ENCODE data around the gene DHFR.
"Not testable (repeated sequence)": the region's sequence is repeated elsewhere in the genome, so short reads cannot be mapped to it uniquely, and the experiment has no call there.

The DHFR gene

DNA sequence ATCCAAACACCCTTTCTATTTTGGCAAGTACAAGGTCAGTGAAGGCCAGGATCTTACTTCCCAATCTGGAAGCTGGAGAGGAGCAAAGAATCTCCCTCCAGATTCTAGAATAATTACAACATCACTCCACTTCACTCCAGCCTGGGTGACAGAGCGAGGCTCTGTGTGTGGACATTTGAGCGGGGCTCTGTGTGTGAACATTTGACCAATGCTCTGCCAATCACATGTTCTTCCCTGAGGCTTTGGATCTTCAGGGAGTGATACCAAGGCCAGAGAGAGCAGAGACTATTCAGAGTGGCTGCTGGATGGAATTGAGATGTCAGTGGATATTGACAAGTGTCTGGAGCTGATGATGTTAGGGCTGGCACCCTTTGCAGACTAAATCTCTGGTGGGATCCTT is 60.0 kb downstream of the DHFR start:
- DNase-seq (ENCODE audit: low read depth in 2 of 2), result no peak

DNA sequence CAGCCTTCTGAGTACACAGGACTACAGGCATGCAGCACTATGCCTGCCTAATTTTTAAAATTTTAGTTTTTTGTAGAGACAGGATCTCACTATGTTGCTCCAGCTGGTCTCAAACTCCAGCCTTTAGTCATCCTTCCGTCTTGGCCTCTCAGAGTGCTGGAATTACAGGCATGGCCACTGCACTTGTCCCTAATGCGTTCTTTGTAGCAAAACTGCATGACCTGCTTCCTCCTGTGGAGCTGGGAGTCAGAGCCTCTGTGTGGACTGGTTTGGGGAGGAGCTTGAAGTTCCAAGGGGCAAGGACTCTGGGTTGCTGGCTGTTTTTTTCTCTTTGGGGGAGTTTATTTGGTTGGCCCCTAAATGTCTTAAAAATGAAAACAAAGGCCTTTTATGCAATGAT is 62.0 kb downstream of the DHFR start:
- DNase-seq (ENCODE audit: low read depth in 2 of 2), result no peak

DNA sequence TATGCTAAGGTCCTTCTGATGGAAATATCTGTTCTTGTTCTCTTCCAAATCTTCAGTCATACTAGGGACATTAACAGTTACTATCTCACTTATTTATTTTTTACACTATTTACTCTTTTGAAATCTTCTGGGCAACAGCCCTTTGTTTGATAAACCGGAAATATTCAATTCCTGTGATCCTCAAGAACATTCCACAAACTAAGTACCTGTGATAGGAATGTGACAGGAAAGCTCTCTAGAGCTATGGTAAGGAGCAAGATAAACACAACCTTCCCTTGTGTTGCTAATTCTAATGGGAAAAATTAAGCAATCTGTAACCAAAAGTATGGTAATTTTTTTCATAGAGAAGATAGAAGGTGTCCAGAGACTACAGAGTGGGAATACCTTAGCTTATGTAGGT is 62.7 kb downstream of the DHFR start:
- no peak for DNase-seq (ENCODE audit: low read depth in 2 of 2)

DNA sequence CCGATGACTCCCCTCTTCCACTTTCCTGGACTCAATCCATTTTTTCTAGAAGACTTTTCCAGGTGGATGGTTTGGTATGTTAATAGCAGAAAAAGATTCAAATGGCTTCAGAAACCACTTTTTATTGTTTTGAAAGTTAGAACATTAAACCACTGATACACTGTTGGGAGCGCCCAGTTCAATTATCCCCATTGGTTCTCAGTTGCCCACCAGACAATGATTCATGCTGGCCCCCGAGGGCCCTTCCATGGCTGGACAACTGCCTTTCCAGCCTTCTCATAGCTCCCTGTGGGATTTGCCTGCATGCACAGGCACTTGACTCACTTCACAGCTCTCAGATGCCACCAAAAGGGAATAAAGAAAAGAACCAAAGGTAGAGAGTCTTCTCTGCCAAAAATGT is 63.4 kb downstream of the DHFR start:
- DNase-seq (ENCODE audit: low read depth in 2 of 2), result no peak

DNA sequence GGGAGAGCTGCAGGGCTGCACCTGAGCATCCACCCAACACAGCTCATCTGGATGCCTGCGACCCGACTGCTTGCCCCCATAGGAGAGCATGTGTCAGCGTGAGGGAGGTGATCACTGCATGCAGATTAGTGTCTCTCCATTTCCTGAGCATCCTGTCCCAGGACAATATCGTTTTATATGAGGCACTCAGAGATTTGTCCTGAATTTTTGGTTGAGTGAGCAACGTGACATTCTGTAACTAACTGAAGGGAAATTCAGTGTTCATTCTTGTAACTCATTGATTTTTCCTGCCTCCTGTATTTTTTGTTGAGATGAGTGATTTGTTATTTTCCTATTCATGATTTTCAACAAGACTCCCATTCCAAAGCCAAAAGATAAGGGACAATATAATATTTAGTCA is 64.0 kb downstream of the DHFR start:
- DNase-seq (ENCODE audit: low read depth in 2 of 2), result no peak

DNA sequence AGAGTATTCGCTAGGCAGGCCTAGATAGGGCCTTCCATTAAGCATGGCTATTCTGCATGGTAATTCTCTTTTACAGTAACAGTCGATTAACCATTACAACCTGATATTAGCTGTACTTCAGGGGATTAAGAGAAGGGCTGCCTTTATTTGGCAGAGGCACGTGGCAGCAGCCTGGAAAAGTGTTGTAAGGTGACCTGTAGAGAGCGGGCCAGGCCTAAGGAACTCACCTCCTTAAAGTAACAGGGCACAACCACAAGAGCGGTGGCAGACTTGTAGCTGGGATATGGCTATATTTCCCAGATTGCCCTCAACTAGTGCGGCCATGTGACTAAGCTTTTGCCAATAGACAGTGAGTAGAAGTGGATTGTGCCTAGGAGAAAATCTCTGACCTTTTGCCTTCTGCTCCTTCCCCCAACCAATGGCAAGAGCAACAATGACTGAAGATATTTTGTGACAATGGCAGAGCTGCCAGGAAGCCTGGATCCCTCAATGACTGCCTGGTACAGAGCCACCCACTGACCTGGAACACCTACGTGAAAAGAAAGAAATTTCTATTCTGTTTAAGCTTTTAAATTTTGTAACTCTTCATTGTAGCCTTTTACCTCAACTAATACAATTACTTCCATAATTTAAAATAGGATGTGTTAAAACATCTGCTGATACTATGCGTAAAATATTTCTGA is 65.8 kb downstream of the DHFR start:
- no peak for DNase-seq (ENCODE audit: low read depth in 2 of 2)

DNA sequence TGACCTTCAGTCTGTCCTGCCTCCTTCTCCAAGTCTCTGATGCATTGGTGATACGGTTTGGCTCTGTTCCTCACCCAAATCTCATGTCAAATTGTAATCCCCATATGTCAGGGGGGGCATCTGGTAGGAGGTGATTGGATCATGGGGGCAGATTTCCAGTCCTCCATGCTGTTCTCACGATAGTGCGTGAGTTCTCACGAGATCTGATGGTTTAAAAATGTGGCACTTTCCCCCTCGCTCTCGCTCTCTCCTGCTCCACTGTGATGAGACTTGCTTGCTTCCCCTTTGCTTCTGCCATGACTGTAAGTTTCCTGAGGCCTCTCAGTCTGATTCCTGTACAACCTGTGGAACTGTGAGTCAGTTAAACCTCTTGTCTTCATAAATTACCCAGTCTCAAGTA is 70.0 kb downstream of the DHFR start:
- no peak for DNase-seq (ENCODE audit: low read depth in 2 of 2)

DNA sequence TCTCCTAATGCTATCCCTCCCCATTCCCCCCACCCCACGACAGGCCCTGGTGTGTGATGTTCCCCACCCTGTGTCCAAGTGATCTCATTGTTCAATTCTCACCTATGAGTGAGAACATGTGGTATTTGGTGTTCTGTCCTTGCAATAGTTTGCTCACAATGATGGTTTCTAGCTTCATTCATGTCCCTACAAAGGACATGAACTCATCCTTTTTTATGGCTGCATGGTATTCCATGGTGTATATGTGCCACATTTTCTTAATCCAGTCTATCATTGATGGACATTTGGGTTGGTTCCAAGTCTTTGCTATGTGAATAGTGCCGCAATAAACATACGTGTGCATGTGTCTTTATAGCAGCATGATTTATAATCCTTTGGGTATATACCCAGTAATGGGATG is 74.5 kb downstream of the DHFR start:
- not testable (repeated sequence) for DNase-seq (ENCODE audit: low read depth in 2 of 2)

DNA sequence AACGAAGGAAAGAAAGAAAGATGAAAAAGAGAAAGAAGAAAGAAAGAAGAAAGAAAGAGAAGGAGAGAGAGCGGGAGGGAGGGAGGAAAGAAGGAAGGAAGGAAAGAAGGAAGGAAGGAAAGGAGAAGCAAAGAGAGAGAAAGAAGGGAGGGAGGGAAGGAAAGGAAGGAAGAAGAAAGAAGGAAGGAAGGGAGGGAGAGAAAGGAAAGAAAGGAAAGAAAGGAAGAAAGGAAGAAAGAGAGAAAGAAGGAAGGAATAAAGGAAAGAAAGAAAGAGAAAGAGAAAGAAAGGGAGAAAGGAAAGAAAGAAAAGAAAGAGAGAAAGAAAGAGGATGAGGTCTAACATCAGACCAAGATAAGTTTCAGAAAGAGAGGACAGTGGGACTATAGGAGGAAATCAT is 75.7 kb downstream of the DHFR start:
- no peak for DNase-seq (ENCODE audit: low read depth in 2 of 2)

DNA sequence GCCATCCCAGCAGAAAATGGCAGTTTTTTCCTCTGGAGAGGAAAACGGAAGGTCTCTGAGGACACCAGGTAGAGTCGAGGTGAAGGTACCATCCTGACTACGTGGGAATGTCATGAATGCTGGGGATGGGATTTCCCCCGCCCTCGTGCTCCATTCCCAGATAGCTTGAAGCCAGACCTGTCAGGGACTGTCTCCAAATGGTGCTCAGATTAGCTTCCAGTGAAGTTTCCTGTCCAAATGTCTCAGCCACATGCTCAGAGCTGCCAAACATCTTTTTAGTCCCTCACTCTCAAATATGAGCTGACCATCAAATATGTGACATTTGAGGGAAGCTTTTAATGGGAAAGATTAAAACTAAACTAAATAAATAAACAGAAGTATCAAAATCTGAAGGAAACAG is 77.1 kb downstream of the DHFR start:
- no peak for DNase-seq (ENCODE audit: low read depth in 2 of 2)

DNA sequence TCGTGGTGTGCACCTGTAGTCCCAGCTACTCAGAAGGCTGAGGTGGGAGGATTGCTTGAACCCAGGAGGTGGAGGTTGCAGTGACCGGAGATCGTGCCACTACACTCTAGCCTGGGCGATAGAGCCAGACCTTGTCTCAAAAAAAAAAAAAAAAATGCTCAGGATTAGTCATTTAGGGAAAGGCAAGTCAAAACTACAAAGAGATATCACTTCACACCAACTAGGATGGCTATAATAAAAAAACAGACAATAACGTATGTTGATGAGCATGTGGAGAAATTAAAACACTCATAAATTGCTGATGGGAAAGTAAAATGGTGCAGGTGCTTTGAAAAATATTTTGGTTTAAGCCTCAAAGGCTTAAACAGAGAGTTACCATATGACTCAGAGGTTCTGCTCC is 78.4 kb downstream of the DHFR start:
- no peak for DNase-seq (ENCODE audit: low read depth in 2 of 2)
